Endothelial cell of umbilical vein (primary cell): ENCODE data around the gene CYP2S1. TPM values are rescaled to one million over a fixed set of nuclear protein-coding genes. Genes with fewer than 3 reads are reported as not detected.

Experiments used
- BruUV-seq: library from RNA; stranded (reverse); fragments of 400-500 nt; replicated peaks from 2 replicates; lab custom pipeline; 2021; lab: Mats Ljungman, UMichigan
- CTCF ChIA-PET: fragments of 300-600, 350-600 bp; sonication (Branson Sonifier 250); formaldehyde crosslinking; loops from one replicate; lab custom pipeline; 2021; ENCODE audit warnings: antibody characterized with exemption, inconsistent platforms; lab: Charles Lee
- POLR2A ChIA-PET: fragments of 300-600, 350-600 bp; sonication (Branson Sonifier 250); formaldehyde crosslinking; loops from one replicate; lab custom pipeline; 2021; ENCODE audit warnings: antibody characterized with exemption, inconsistent platforms; lab: Charles Lee
- DNase-seq: peaks from one replicate; pipeline ENCODE4 v3.0.0-alpha.2; 2011; ENCODE audit warnings: low read depth, low spot score
- FAIRE-seq: peaks from 2 replicates; lab custom pipeline; 2011; peaks lifted over from hg19 to GRCh38; lab: Jason Lieb, UNC
- H2AFZ ChIP-seq: 2 replicates; pipeline ENCODE4 v1.6.0; 2012; ENCODE audit warnings: low read depth, low read length, control low read depth, inconsistent platforms
- H3K27ac ChIP-seq: 2 replicates; pipeline ENCODE4 v1.5.1; 2011; ENCODE audit warnings: low read depth, mild to moderate bottlenecking, control low read depth, low read length, moderate library complexity; ENCODE audit not compliant: insufficient read depth
- H3K27me3 ChIP-seq, 2 experiments: 2 replicates each; pipeline versions ENCODE4 v1.6.0 to v1.6.1; 2011; ENCODE audit warnings: low read length in 2 of 2, mixed read lengths in 1 of 2; ENCODE audit not compliant: control insufficient read depth in 2 of 2, insufficient read depth in 2 of 2
- H3K36me3 ChIP-seq, 2 experiments: 2 replicates in 1 of 2; 3 replicates in 1 of 2; pipeline ENCODE4 v1.5.1; 2011; ENCODE audit warnings: low read length in 2 of 2, mild to moderate bottlenecking in 1 of 2, moderate library complexity in 1 of 2; ENCODE audit not compliant: control insufficient read depth in 2 of 2, insufficient read depth in 2 of 2; ENCODE audit errors: extremely low read depth in 1 of 2
- H3K4me1 ChIP-seq: 3 replicates; pipeline ENCODE4 v1.5.1; 2011; ENCODE audit warnings: mild to moderate bottlenecking, low read length; ENCODE audit not compliant: control insufficient read depth, insufficient read depth; ENCODE audit errors: extremely low read depth
- H3K4me2 ChIP-seq: 2 replicates; pipeline ENCODE4 v1.6.1; 2011; ENCODE audit warnings: low read length, control low read depth, mixed read lengths; ENCODE audit not compliant: insufficient read depth
- H3K4me3 ChIP-seq, 3 experiments: fragments of 200-600 bp in 1 of 3; sonication (generic), shearing (Covaris generic) in 1 of 3; replicated peaks in 1 of 3; 2 replicates each; pipeline ENCODE4 v1.5.1; 2011 to 2016; ENCODE audit warnings: control low read depth in 3 of 3, low read length in 3 of 3, mild to moderate bottlenecking in 2 of 3, inconsistent platforms in 1 of 3, low read depth in 1 of 3, moderate library complexity in 1 of 3; ENCODE audit not compliant: insufficient read depth in 1 of 3
- H3K79me2 ChIP-seq: 2 replicates; pipeline ENCODE4 v1.6.0; 2012; ENCODE audit warnings: low read length, inconsistent platforms; ENCODE audit not compliant: control insufficient read depth, insufficient read depth
- H3K9ac ChIP-seq: replicated peaks from 2 replicates; pipeline ENCODE3; 2011; ENCODE audit warnings: low read length, control low read depth; ENCODE audit not compliant: insufficient read depth; ENCODE audit errors: extremely low read depth
- H3K9me1 ChIP-seq: replicated peaks from 3 replicates; pipeline ENCODE4 v1.6.0; 2011; ENCODE audit warnings: mild to moderate bottlenecking, low read length; ENCODE audit not compliant: control insufficient read depth, insufficient read depth; ENCODE audit errors: extremely low read depth
- H3K9me3 ChIP-seq: replicated peaks from 2 replicates; pipeline ENCODE4 v1.5.1; 2012; ENCODE audit warnings: low read length, inconsistent platforms; ENCODE audit not compliant: control insufficient read depth, insufficient read depth
- H4K20me1 ChIP-seq: replicated peaks from 2 replicates; pipeline ENCODE3; 2011; ENCODE audit warnings: mild to moderate bottlenecking, low read length; ENCODE audit not compliant: control insufficient read depth, insufficient read depth; ENCODE audit errors: extremely low read depth
- CTCF ChIP-seq, 2 donors: IDR thresholded peaks; 1 replicate in 1 of 2; 2 replicates in 1 of 2; pipeline ENCODE4 v1.5.1; 2011; ENCODE audit warnings: low read length in 2 of 2, mild to moderate bottlenecking in 2 of 2, moderate library complexity in 2 of 2, control low read depth in 1 of 2, inconsistent platforms in 1 of 2, low read depth in 1 of 2; ENCODE audit not compliant: insufficient read depth in 1 of 2; ENCODE audit errors: extremely low read depth in 1 of 2
- POLR2A ChIP-seq: IDR thresholded peaks from 2 replicates; pipeline ENCODE4 v1.6.1; 2012; ENCODE audit warnings: low read depth, mild to moderate bottlenecking, control low read depth, low read length
- dilution Hi-C: fragments of 300-500 bp; cut with MboI; formaldehyde crosslinking; loops from one replicate; pipeline ENCODE4 v1.15.0; 2019; ENCODE audit warnings: low sequenced_read_pairs; ENCODE audit not compliant: extremely low pct_ligation_motif_present
- intact Hi-C: fragments of 100-400 bp; cut with micrococcal nuclease; formaldehyde crosslinking; loops from one replicate; pipeline ENCODE4 v1.10.0; 2022
- polyA plus RNA-seq, 4 experiments: library from polyadenylated mRNA; depleted of rRNA in 3 of 4; stranded (reverse) in 3 of 4; unstranded in 1 of 4; fragments of >200 nt; gene quantifications; 2 replicates each; pipeline versions ENCODE4 v1.2.1 to v1.2.3, GENCODE V29; 2011 to 2012; ENCODE audit warnings: missing spikeins in 1 of 4
- total RNA-seq: library from RNA; stranded (reverse); gene quantifications from 2 replicates; pipeline ENCODE4 v1.2.3, GENCODE V29; 2021

Gene CYP2S1
- total and polyA plus RNA-seq, 2 donors (not counting 3 experiments of a cell fraction or from before 2014, with no cell fraction given) = 0.98 to 4.5 TPM

- TF ChIP-seq POLR2A = no peak
- no peak overlapping the region for H3K4me3 ChIP-seq
- H3K27me3 ChIP-seq = peaks cover 0 to 2% of the 10 kb centered on the region in 2 experiments
- no peak overlapping the region for H3K27ac ChIP-seq
- H3K9me1 ChIP-seq = no peaks in the 10 kb centered on the region
- no peak overlapping the region for H2AFZ ChIP-seq
- no peak overlapping the region for H3K9ac ChIP-seq
- intact Hi-C loops (no loop called here), dilution Hi-C loops (no loop called here)
- H3K4me2 ChIP-seq = no peak overlapping the region
- no TSS peak for BruUV-seq
- no peaks in the 10 kb centered on the region for H3K79me2 ChIP-seq
- H4K20me1 ChIP-seq = no peaks in the 10 kb centered on the region
- no peak for DNase-seq
- H3K9me3 ChIP-seq = no peaks in the 10 kb centered on the region
- POLR2A ChIA-PET = interaction anchor here (0.6 to 0.7 kb wide), 2 partner anchors 103 to 747 kb away, joined by 3 read pairs; partner anchors contain the start of gene PRX
- no peak for FAIRE-seq
- H3K4me1 ChIP-seq = no peaks in the 10 kb centered on the region
- CTCF ChIA-PET = interaction anchor here (0.6 kb wide), 1 partner anchor 506 kb away, joined by 3 read pairs; no protein-coding TSS in a partner anchor
- H3K36me3 ChIP-seq = no peaks in the 10 kb centered on the region
Observed at GRCh38 chr19:41159881-41160280, 33.1 kb upstream of the CYP2S1 start.

DNA sequence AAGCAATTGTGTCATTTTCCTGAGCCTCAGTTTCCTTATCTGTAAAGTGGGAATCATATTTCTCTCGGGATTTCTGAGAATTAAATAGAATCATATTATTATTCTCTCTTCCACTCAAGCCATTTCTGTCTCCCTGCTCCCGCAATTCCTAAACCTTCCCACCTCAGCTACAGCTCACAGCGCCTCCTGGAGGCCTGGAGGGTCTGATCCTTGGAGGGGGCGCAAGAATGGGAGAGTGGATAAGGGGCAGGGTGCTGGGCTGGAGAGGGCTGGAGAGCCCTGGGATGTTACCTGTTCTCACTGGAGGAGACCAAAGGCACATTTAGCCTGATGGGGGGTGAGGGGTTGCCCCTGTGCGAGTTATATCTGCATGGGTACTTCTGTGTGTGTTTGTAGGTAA, 31.1 kb upstream of the CYP2S1 start:
- no peak overlapping the region for H3K4me3 ChIP-seq
- H3K27ac ChIP-seq = no peak overlapping the region
- H3K9me3 ChIP-seq = no peaks in the 10 kb centered on the region
- no peaks in the 10 kb centered on the region for H3K4me1 ChIP-seq
- dilution Hi-C loops (no loop called here), intact Hi-C loops (no loop called here)
- DNase-seq = no peak
- H2AFZ ChIP-seq = no peak overlapping the region
- no peaks in the 10 kb centered on the region for H3K27me3 ChIP-seq
- no peak overlapping the region for H3K9ac ChIP-seq
- BruUV-seq = no TSS peak
- ChIA-PET POLR2A (no interaction called here), CTCF (no interaction called here)
- no peaks in the 10 kb centered on the region for H3K9me1 ChIP-seq
- H4K20me1 ChIP-seq = no peaks in the 10 kb centered on the region
- TF ChIP-seq CTCF (IDR thresholded peaks at IDR 0.05; ENCODE audit: extremely low read depth in 1 of 2, insufficient read depth in 1 of 2, low read depth in 1 of 2, low read length in 2 of 2) (peak; percentile 7 to 15), POLR2A (no peak)
- H3K4me2 ChIP-seq = no peak overlapping the region
- no peaks in the 10 kb centered on the region for H3K79me2 ChIP-seq
- no peak for FAIRE-seq
- H3K36me3 ChIP-seq = no peaks in the 10 kb centered on the region
